ENCODE results near the gene GCNT2.
"Not testable (repeated sequence)": the region's sequence is repeated elsewhere in the genome, so short reads cannot be mapped to it uniquely, and the experiment has no call there.

GCNT2 gene

DNA sequence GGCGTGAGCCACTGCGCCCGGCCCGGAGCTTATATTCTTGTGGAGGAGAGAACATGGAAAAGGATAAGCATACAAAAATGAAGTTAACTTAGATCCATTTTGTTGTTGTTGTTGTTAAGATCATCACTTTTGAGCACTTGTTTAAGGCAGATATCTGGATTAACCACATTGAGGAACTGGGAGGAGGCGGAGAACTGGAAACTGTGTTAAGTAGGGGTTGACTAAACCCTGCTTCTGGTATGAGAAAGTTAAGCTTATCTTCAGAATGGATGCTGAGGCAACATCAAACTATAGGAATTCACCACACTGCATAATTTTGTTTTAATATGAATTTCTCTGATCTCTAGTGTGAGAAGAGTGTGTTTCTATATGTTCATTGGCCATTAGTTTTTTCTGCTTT is 57.6 kb downstream of the GCNT2 start:
- DNase-seq (ENCODE audit: low read depth) = no peak
- TF ChIP-seq, protein P1, sequence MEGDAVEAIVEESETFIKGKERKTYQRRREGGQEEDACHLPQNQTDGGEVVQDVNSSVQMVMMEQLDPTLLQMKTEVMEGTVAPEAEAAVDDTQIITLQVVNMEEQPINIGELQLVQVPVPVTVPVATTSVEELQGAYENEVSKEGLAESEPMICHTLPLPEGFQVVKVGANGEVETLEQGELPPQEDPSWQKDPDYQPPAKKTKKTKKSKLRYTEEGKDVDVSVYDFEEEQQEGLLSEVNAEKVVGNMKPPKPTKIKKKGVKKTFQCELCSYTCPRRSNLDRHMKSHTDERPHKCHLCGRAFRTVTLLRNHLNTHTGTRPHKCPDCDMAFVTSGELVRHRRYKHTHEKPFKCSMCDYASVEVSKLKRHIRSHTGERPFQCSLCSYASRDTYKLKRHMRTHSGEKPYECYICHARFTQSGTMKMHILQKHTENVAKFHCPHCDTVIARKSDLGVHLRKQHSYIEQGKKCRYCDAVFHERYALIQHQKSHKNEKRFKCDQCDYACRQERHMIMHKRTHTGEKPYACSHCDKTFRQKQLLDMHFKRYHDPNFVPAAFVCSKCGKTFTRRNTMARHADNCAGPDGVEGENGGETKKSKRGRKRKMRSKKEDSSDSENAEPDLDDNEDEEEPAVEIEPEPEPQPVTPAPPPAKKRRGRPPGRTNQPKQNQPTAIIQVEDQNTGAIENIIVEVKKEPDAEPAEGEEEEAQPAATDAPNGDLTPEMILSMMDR (IDR thresholded peaks at IDR 0.05; ENCODE audit: low read length, missing control alignments) = no peak
- H3K4me3 ChIP-seq (replicated peaks; ENCODE audit: low read depth, low read length) = no peak overlapping the region

DNA sequence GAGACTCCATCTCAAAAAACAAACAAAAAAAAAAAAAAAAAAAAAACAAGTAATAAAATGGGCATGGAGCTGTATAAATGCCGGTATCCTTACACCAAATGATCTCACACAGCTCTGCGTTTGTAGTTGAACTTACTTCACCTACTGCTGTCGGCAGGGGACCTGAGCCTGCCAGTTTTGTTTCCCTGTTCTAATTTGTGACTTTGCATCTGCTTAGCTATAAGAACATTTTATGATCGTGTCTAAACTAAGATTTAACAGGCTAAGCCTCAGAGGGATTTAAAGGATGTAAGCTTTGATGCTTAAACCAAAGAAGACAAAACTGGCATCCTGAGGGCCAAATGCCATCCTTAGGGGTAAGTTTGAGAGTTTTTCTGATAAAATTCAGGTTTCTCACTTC is 58.7 kb downstream of the GCNT2 start:
- H3K4me3 ChIP-seq (replicated peaks; ENCODE audit: low read depth, low read length) = no peak overlapping the region
- DNase-seq (ENCODE audit: low read depth) = no peak
- TF ChIP-seq, protein P1 (IDR thresholded peaks at IDR 0.05; ENCODE audit: low read length, missing control alignments) = no peak

DNA sequence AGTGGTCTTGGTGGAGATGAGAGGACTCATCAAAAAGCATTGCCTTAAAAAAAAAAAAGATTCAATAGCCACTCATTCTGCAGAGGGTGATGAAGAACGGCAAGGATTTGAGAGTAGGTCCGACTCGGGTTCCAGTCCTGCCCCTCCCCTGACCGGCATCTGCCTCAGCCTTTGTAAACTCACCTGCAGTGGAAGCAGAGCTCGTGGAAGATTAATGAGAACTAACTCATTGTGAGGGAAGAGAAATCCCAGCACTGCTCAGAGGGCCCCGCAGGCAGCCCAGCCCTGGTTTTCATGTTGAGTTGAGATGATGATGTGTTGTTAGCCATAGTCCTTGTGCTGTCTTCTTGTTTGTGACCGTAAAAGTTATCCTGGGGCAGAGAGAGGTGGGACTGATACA is 59.4 kb downstream of the GCNT2 start:
- no peak for DNase-seq (ENCODE audit: low read depth)
- H3K4me3 ChIP-seq (replicated peaks; ENCODE audit: low read depth, low read length) = no peak overlapping the region
- TF ChIP-seq, protein P1 (IDR thresholded peaks at IDR 0.05; ENCODE audit: low read length, missing control alignments) = no peak

DNA sequence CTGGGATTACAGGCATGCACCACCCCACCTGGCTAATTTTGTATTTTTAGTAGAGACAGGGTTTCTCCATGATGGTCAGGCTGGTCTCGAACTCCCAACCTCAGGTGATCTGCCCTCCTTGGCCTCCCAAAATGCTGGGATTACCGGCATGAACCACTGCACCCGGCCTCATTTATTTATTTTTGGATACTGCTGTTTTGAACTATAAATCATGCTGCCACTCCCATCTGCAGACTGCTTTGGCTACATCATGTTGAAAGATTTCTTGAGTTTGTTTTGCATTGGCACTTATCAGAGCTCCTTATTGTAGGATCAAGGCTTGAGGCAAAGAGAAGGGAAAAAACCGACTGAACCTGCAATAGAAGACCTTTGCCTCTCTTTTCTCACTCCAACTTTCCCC is 60.3 kb downstream of the GCNT2 start:
- DNase-seq (ENCODE audit: low read depth) = not testable (repeated sequence)

DNA sequence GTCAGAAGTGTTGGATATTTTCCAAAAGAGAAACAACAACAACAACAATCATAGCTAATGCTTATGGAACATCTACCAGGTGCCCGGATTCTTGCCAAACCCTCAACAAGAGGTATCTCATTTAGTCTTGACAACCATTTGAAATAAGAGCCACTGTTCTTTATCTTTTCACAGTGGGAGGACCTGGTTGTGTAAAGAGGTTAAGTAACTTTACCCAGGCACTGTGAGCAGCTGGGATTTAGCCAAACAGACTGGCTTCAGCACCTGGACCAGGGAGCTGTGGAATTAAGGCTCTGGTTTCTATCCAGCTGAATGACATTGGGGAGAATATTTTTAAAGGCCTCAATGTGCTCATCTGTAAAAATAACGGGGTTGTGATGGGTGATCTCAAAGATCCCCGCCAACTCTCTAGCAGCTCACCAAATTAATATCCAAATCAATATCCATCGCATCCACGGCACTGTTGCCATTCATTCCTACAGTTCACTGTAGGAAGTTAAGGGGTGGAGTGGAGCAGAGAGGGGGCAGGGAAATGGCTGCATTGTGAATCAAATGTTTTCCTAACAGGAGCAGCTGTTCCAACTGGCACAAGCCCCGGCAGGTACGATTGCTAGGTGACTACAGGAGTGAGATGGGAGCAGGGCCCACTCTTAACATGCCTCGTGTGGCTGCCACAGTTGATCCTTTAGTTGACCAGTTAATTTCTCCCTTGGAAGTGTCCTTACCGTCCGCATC is 61.8 kb downstream of the GCNT2 start:
- DNase-seq (ENCODE audit: low read depth) = no peak
- H3K4me3 ChIP-seq (replicated peaks; ENCODE audit: low read depth, low read length) = no peak overlapping the region
- TF ChIP-seq, protein P1 (IDR thresholded peaks at IDR 0.05; ENCODE audit: low read length, missing control alignments) = no peak

More for the DNA sequence above, 60.3 kb downstream of the GCNT2 start:
- H3K4me3 ChIP-seq (replicated peaks; ENCODE audit: low read depth, low read length) = not testable (repeated sequence)

DNA sequence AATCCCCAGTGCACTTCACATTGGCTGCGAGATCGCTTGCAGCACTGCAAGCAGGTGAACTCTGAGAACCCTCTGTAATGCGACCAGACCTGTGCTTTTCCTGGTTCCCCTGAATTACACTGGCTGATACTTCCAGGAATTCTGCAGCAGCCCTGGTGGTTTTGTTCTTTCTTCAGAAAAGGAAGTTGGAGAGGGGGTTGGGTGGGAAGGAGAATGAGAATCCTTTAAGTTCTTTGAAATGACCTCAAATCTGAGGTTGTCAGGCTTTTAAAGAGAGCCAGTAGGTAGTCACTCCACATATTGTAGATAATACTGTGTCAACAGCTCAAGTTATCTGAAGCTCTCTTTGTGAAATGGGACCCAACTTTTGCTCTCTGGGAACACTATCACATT is 62.4 kb downstream of the GCNT2 start:
- TF ChIP-seq, protein P1 (IDR thresholded peaks at IDR 0.05; ENCODE audit: low read length, missing control alignments) = no peak
- H3K4me3 ChIP-seq (replicated peaks; ENCODE audit: low read depth, low read length) = no peak overlapping the region
- DNase-seq (ENCODE audit: low read depth) = no peak

DNA sequence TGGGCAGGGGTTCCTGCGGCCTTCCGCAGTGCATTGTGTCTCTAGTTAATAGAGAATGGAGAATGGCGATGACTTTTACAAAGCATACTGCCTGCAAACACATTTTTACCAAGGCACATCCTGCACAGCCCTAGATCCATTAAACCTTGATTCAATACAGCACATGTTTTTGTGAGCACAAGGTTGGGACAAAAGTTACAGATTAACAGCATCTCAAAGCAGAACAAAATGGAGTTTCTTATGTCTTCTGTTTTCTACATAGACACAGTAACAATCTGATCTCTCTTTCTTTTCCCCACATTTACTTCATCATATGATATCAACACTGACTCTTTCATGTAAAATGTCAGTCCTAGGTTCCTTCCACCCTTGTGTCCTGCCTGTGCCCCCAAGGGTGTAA is 63.5 kb downstream of the GCNT2 start:
- DNase-seq (ENCODE audit: low read depth) = no peak
- TF ChIP-seq, protein P1 (IDR thresholded peaks at IDR 0.05; ENCODE audit: low read length, missing control alignments) = no peak
- no peak overlapping the region for H3K4me3 ChIP-seq (replicated peaks; ENCODE audit: low read depth, low read length)
